ENCODE data around the gene CNOT1.

The CNOT1 gene

DNA sequence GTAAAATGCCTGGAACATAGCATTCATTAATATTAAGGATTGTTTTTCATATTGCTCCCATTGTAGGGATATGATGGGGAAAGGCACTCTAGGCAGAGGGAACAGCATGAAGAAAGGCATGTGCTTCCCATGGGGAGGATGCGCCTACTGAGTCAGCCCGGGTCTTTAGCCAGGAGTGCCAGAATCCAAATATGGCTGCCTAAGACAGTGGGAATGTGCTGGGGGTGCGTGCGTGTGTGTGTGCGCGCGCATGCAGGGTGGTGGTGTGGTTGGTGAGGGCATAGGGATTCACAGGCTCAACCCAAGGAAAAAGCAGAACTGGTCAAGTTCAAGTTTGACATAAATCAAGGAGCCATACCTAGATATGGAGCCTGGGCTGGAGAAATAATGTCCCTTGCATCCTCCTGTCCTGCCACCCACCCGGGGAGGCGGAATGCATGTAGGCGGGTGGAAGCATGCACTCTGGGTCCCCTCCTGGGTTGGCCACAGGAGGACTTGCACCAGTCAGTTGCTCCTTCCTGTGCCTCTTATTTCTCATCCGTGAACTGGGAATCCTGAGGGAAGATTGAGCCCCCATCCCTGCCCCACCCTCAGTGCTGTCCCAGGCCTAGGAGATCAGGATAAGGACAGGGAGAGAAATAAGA, 148.3 kb downstream of the CNOT1 start:
- ATAC-seq (no peak), DNase-seq (no peak)

DNA sequence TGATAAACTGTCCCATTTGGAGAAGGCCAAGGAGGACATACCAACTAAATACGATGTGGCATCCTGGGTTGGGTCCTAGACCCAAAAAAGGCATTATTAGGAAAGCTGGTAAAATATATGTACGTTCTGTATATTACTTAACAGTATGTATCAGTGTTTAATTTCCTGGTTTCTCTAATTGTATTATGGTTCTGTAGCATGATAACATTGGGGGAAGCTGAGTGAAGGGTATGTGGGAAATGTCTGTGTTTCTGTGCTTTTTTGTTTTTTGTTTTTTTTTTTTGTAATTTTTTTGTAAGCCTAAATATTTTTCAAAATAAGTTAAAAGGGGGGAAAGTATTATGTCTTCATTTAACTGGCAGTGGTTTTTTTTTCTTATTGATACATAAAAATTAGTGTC, 151.2 kb downstream of the CNOT1 start:
- DNase-seq (no peak), ATAC-seq (no peak)

DNA sequence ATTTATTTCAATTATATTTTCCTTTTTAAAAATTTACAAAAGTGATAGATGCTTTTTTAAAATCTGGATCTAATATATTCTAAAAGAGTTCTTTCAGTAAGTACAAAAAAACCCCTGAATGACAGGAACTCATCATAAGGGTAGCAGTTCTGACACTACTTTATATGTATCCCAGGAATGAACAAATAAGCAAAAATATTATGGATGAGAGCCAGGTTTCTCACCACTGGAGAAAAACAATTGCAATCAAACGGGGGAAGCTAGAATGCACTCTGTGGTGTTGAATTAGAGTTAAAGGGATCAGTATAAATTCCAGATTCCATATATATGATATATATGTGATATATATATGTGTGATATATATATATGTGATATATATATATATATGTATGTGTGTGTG, 152.8 kb downstream of the CNOT1 start:
- ATAC-seq (no peak), DNase-seq (no peak)

DNA sequence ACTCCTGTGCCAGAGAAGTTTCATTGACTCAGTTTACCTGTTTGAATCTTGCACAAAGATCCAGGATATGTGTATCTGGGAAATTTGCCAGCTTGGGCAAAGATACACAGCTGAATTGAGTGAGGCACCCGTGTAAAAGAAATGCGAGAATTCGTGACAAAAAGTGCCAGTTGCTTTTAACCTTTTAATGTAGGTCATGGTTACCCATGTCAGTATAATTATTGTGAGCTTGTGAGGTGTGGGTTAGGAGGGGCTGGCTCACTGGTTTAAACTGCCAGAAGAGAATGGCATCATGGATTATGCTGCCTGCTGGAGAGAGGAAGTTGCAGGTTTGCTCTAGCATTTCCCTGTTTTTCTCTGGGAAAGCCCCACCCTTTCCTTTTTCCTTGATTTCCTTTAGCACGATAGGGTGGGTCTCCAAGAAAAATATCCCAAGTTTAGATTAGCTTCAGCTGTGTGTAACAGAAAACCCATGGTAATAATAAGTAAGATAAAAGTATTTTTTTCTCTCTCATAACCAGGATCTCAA, 154.5 kb downstream of the CNOT1 start:
- no peak for ATAC-seq
- DNase-seq = no peak

DNA sequence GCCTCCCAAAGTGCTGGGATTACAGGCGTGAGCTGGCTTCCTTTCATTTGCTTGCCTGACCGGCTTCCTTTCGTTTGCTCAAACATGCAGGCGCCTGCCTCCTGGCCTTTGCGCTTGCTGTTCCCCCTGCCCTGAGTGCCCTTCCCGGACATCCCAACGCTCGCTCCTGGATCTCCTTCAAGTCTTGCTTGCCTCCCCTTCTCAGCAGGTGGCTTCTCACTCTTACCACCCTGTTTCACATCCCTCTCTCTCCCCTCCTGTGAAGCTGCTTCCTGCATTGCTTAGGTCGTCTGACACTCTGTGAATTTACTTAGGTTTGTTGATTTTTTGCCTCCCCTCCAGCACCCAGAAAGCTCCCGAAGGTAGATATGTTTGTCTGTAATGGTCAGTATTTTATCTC, 155.3 kb downstream of the CNOT1 start:
- DNase-seq (no peak), ATAC-seq (no peak)

DNA sequence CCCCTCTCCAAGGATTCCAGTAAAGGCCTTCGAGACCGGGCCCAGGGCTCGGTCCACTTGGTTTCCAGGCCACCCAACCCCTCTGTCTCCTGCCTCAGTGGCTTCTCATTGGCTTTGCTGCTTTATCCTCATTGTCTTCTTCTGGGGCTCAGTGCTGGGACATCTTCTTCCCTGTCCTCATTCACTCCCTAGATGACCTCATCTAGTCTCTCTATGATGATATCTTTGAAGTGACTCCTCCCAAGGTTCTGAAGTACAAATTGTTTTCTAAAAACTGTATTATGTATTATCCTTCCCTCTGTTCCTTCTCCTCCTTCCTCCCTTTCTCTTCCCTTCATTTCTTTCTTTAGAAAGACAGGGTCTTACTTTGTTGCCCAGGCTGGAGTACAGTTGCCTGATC, 156.8 kb downstream of the CNOT1 start:
- DNase-seq (no peak), ATAC-seq (no peak)

DNA sequence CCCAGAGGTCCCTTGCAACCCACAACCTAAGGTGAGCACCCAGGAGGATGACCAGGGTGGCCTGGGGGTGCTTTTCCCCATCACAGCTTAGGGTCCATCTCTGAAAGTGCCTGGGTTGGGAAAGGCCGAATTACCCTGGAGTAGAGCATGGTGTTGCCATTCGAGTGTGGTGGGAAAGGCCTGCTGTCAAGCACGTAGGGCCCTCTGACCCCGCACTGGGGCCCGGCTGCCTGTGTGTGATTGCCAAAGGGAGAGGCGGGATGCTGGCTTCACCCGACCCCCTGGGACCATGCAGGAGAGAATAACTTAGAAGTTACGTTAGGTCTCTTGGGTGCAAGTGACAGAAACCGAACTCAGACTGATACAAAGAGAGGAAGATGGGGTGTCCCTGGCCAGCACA, 157.4 kb downstream of the CNOT1 start:
- ATAC-seq (peak; percentile 23), DNase-seq (no peak)

DNA sequence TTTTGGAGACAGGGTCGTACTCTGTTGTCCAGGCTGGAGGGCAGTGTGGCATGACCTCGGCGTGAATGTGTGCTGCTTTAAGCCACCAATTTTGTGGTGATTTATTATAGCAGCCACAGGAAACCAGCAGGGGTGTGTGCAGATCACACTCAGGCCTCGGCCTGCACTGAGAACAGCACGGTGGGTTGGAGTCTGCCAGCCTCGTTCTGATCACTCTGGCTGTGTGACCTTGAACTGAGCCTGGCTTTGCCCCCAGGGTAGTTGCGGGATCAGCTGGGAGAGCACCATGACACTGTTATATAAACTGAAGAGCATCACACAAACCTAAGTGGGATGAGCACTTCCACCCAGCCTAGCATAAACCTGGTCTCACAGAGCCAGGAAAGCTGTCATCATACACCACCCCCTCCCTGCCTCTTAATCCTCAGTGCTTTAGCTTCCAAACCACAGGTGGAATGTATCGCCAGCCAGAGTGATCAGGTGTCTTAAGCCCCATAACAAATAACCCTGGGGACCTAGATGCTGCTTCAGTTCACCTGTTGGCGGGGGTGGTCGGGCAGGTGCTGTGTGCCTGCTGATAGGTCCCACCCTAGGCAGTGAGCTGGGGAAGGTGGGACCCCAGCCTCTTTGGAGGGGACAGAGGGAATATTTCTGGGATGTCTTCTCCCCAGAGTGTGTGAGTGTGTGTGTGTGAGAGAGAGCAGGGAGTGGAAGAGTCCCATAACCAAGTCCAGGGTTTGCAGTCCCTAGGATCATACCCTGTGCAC, 158.2 kb downstream of the CNOT1 start:
- ATAC-seq (no peak), DNase-seq (no peak)

Data from stimulated activated naive CD8-positive, alpha-beta T cell treated with anti-CD3 and anti-CD28 coated beads, Interleukin-15, Interleukin-2, amounts not matched to agents 100 U/mL and 50 U/mL, for 24 hours (primary cell).